SK-N-SH (cell line): ENCODE data around the gene IDH3G. TPM values are rescaled to one million over a fixed set of nuclear protein-coding genes. Genes with fewer than 3 reads are reported as not detected.

Source experiments
- CTCF ChIA-PET: fragments of 300-600, 350-600 bp; formaldehyde crosslinking; extraction: SDS; loops from one replicate; lab custom pipeline; 2021; lab: Yijun Ruan, JAX
- POLR2A ChIA-PET: fragments of 350-600 bp; sonication (Branson Sonifier 250); formaldehyde crosslinking; extraction: SDS; loops from one replicate; lab custom pipeline; 2020; ENCODE audit warnings: antibody characterized with exemption, inconsistent platforms; lab: Yijun Ruan, JAX
- DNase-seq: peaks from one replicate; pipeline ENCODE4 v3.0.0; 2012
- H2AFZ ChIP-seq: fragments of 200-600 bp; sonication (generic); 2 replicates; pipeline ENCODE4 v1.8.1; 2016; ENCODE audit warnings: antibody characterized with exemption, mild to moderate bottlenecking, low read depth
- H3F3A ChIP-seq: fragments of 200-600 bp; sonication (generic); replicated peaks from 2 replicates; pipeline ENCODE3; 2016; ENCODE audit warnings: antibody characterized with exemption, mild to moderate bottlenecking; ENCODE audit not compliant: insufficient read depth
- H3K27ac ChIP-seq, 2 experiments: fragments of 200-500 bp in 1 of 2; fragments of 200-600 bp in 1 of 2; sonication (Bioruptor generic) in 1 of 2; sonication (generic), shearing (Covaris generic) in 1 of 2; 2 replicates each; pipeline versions ENCODE4 v1.5.1 to v1.6.1; 2014 to 2016; ENCODE audit warnings: low read depth in 2 of 2, inconsistent platforms in 1 of 2, low read length in 1 of 2, mild to moderate bottlenecking in 1 of 2, mixed read lengths in 1 of 2
- H3K27me3 ChIP-seq: fragments of 200-600 bp; sonication (generic), shearing (Covaris generic); 2 replicates; pipeline ENCODE4 v1.6.1; 2016; ENCODE audit warnings: mixed run types; ENCODE audit not compliant: insufficient read depth
- H3K36me3 ChIP-seq, 2 experiments: fragments of 200-500 bp in 1 of 2; fragments of 200-600 bp in 1 of 2; sonication (Bioruptor generic) in 1 of 2; sonication (generic) in 1 of 2; replicated peaks in 1 of 2; 2 replicates each; pipeline versions ENCODE3 to v1.5.1; 2014 to 2016; ENCODE audit warnings: low read length in 1 of 2, mild to moderate bottlenecking in 1 of 2; ENCODE audit not compliant: insufficient read depth in 2 of 2, control insufficient read depth in 1 of 2
- H3K4me1 ChIP-seq, 2 experiments: fragments of 200-500 bp in 1 of 2; fragments of 200-600 bp in 1 of 2; sonication (Bioruptor generic) in 1 of 2; sonication (generic), shearing (Covaris generic) in 1 of 2; 2 replicates each; pipeline versions ENCODE4 v1.5.1 to v1.6.1; 2014 to 2016; ENCODE audit warnings: low read depth in 1 of 2, low read length in 1 of 2, mixed run types in 1 of 2; ENCODE audit not compliant: insufficient read depth in 2 of 2, control insufficient read depth in 1 of 2
- H3K4me2 ChIP-seq: fragments of 200-600 bp; sonication (generic), shearing (Covaris generic); 2 replicates; pipeline ENCODE4 v1.6.1; 2017; ENCODE audit warnings: mixed run types
- H3K4me3 ChIP-seq, 2 experiments: fragments of 200-500 bp in 1 of 2; fragments of 200-600 bp in 1 of 2; sonication (Bioruptor generic) in 1 of 2; sonication (generic), shearing (Covaris generic) in 1 of 2; 2 replicates each; pipeline versions ENCODE4 v1.5.1 to v1.8.1; 2014 to 2016; ENCODE audit warnings: low read depth in 2 of 2, inconsistent platforms in 1 of 2, low read length in 1 of 2, mild to moderate bottlenecking in 1 of 2, mixed read lengths in 1 of 2, moderate library complexity in 1 of 2
- H3K79me2 ChIP-seq: fragments of 200-600 bp; sonication (generic); 2 replicates; pipeline ENCODE4 v1.8.1; 2017; ENCODE audit warnings: mild to moderate bottlenecking; ENCODE audit not compliant: insufficient read depth
- H3K9ac ChIP-seq: fragments of 200-600 bp; sonication (generic); 2 replicates; pipeline ENCODE4 v1.6.1; 2017; ENCODE audit warnings: mixed run types
- H3K9me2 ChIP-seq: fragments of 200-600 bp; sonication (generic); 2 replicates; pipeline ENCODE4 v1.6.1; 2017; ENCODE audit warnings: mixed run types
- H3K9me3 ChIP-seq: fragments of 200-600 bp; sonication (generic); 2 replicates; pipeline ENCODE4 v1.6.1; 2017; ENCODE audit warnings: mixed run types, mild to moderate bottlenecking, moderate library complexity
- H4K20me1 ChIP-seq: fragments of 200-600 bp; sonication (generic); 2 replicates; pipeline ENCODE4 v1.6.1; 2017; ENCODE audit warnings: mild to moderate bottlenecking, mixed run types; ENCODE audit not compliant: insufficient read depth
- CHD2 ChIP-seq: fragments of 150-350 bp; IDR thresholded peaks from 2 replicates; pipeline ENCODE4 v1.6.1; 2018; ENCODE audit warnings: low read length; ENCODE audit not compliant: partially characterized antibody
- CTCF ChIP-seq: fragments of 200-600 bp; sonication (generic); IDR thresholded peaks from 2 replicates; pipeline ENCODE4 v1.6.1; 2017; ENCODE audit warnings: antibody characterized with exemption, mild to moderate bottlenecking, moderate library complexity
- EZH2phosphoT487 ChIP-seq: fragments of 200-600 bp; sonication (generic); IDR thresholded peaks from 2 replicates; pipeline ENCODE4 v1.6.1; 2017; ENCODE audit warnings: low read depth, mixed run types, mild to moderate bottlenecking, antibody characterized with exemption, moderate library complexity, borderline replicate concordance
- FOSL2 ChIP-seq: IDR thresholded peaks from 2 replicates; pipeline ENCODE4 v1.4.0; 2012; ENCODE audit warnings: low read depth, mild to moderate bottlenecking, moderate library complexity, borderline replicate concordance
- GABPA ChIP-seq: IDR thresholded peaks from 2 replicates; pipeline ENCODE4 v1.4.0; 2012; ENCODE audit warnings: low read depth, mild to moderate bottlenecking
- IRF3 ChIP-seq: fragments of 150-350 bp; IDR thresholded peaks from 2 replicates; pipeline ENCODE4 v1.6.1; 2016; ENCODE audit warnings: mild to moderate bottlenecking, low read depth, low read length
- MEF2A ChIP-seq: IDR thresholded peaks from 2 replicates; pipeline ENCODE4 v1.4.0; 2012; ENCODE audit warnings: low read depth, borderline replicate concordance
- MXI1 ChIP-seq: IDR thresholded peaks from 2 replicates; pipeline ENCODE4 v1.6.1; 2012; ENCODE audit warnings: mild to moderate bottlenecking, low read depth, low read length, improper control_type of control experiment
- RCOR1 ChIP-seq: fragments of 150-350 bp; IDR thresholded peaks from 2 replicates; pipeline ENCODE4 v1.6.1; 2017; ENCODE audit warnings: antibody characterized with exemption, low read length
- REST ChIP-seq: IDR thresholded peaks from 2 replicates; pipeline ENCODE4 v1.6.1; 2012; ENCODE audit warnings: mild to moderate bottlenecking, low read depth, low read length, moderate library complexity
- RXRA ChIP-seq: IDR thresholded peaks from 2 replicates; pipeline ENCODE4 v1.4.0; 2012; ENCODE audit warnings: low read depth, mild to moderate bottlenecking, borderline replicate concordance
- SIN3A ChIP-seq: IDR thresholded peaks from 2 replicates; pipeline ENCODE4 v1.6.1; 2012; ENCODE audit warnings: low read depth, mild to moderate bottlenecking, low read length, moderate library complexity, borderline replicate concordance
- SMC3 ChIP-seq: IDR thresholded peaks from 2 replicates; pipeline ENCODE4 v1.6.1; 2012; ENCODE audit warnings: low read depth, low read length, improper control_type of control experiment
- WGBS: methylation state at CpG from one replicate; pipeline ENCODE4 v1.1.6; 2017; ENCODE audit warnings: low lambda C conversion rate; 5-methylcytosine and 5-hydroxymethylcytosine counted together
- polyA plus RNA-seq, 3 experiments: library from polyadenylated mRNA; depleted of rRNA; stranded (reverse); fragments of >200 nt; gene quantifications; 2 replicates each; pipeline ENCODE4 v1.2.3, GENCODE V29; 2012
- TF ChIP-seq, protein P1 (sequence below): IDR thresholded peaks from 2 replicates; pipeline ENCODE4 v1.4.0; 2012; ENCODE audit warnings: low read depth, borderline replicate concordance

Gene IDH3G
- polyA plus RNA-seq, 1 of the 3 experiments (the other 2 are of a cell fraction), result 107 TPM

DNA sequence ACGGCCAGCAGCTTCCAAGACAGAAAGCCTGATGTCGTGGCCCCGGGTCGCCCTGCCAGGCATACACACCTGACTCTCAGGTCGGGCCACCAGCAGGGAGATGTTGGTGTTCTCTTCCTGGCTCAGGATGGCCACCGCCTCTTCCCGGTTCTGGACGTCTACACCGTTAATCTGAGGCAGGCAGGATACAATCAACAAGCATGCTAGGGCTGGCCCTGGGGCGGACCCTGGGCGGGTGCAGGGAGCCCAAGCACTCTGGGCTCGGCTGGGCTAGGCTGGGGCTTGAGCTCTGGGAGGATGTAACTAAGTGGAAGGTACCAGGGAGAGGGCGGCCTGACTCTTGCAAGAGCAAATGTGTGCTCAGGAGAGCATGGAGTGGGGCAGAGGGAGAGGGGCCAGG, 11.3 kb upstream of the IDH3G start:
- POLR2A ChIA-PET, result no interaction called here
- H4K20me1 ChIP-seq, result no peaks in the 10 kb centered on the region
- no peaks in the 10 kb centered on the region for H3F3A ChIP-seq
- TF ChIP-seq IRF3, result no peak
- TF ChIP-seq, protein P1, sequence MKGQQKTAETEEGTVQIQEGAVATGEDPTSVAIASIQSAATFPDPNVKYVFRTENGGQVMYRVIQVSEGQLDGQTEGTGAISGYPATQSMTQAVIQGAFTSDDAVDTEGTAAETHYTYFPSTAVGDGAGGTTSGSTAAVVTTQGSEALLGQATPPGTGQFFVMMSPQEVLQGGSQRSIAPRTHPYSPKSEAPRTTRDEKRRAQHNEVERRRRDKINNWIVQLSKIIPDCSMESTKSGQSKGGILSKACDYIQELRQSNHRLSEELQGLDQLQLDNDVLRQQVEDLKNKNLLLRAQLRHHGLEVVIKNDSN, result no peak
- TF ChIP-seq CTCF, result no peak
- TF ChIP-seq SMC3, result no peak
- TF ChIP-seq RXRA, result no peak
- TF ChIP-seq SIN3A, result no peak
- no peak for TF ChIP-seq RCOR1
- TF ChIP-seq EZH2phosphoT487, result no peak
- no peak for TF ChIP-seq CHD2
- no peak for TF ChIP-seq MEF2A
- no peak for TF ChIP-seq GABPA
- TF ChIP-seq FOSL2, result no peak
- no peak for TF ChIP-seq REST
- no peak for TF ChIP-seq MXI1
- H2AFZ ChIP-seq, result no peak overlapping the region
- H3K4me3 ChIP-seq, result no peak overlapping the region
- H3K4me1 ChIP-seq, result no peaks in the 10 kb centered on the region; a peak in 1 of 4 replicates
- H3K79me2 ChIP-seq, result no peaks in the 10 kb centered on the region
- DNase-seq, result no peak
- H3K27ac ChIP-seq, result no peak overlapping the region
- H3K9ac ChIP-seq, result no peak overlapping the region
- H3K27me3 ChIP-seq, result peaks cover 9% of the 10 kb centered on the region
- CTCF ChIA-PET, result no interaction called here
- no peaks in the 10 kb centered on the region for H3K9me2 ChIP-seq
- H3K4me2 ChIP-seq, result no peak overlapping the region
- 54% methylated on average over 5 of the region's 13 CpGs for WGBS
- H3K9me3 ChIP-seq, result no peaks in the 10 kb centered on the region
- H3K36me3 ChIP-seq, result no peaks in the 10 kb centered on the region
